Neural progenitor cell (in vitro differentiated cells): ENCODE results near the gene DLX5. TPM values are rescaled to one million over a fixed set of nuclear protein-coding genes. Genes with fewer than 3 reads are reported as not detected.

Experiments
- DNase-seq: peaks from one replicate; pipeline ENCODE4 v3.0.0-alpha.2; 2016; ENCODE audit warnings: low spot score
- H2AFZ ChIP-seq: fragments of 200-600 bp; sonication (generic); replicated peaks from 2 replicates; pipeline ENCODE4 v1.6.1; 2016; ENCODE audit warnings: antibody characterized with exemption
- H3F3A ChIP-seq: fragments of 200-600 bp; sonication (generic); 2 replicates; pipeline ENCODE4 v1.6.1; 2016; ENCODE audit warnings: antibody characterized with exemption, low read depth
- H3K27ac ChIP-seq: fragments of 200-600 bp; sonication (generic); 2 replicates; pipeline ENCODE4 v1.5.1; 2016; ENCODE audit warnings: mild to moderate bottlenecking
- H3K27me3 ChIP-seq: fragments of 200-600 bp; sonication (generic); 2 replicates; pipeline ENCODE4 v1.6.1; 2016; ENCODE audit warnings: mild to moderate bottlenecking, moderate library complexity
- H3K36me3 ChIP-seq: fragments of 200-600 bp; sonication (generic); 2 replicates; pipeline ENCODE4 v1.5.1; 2016
- H3K4me1 ChIP-seq: fragments of 200-600 bp; sonication (generic); 2 replicates; pipeline ENCODE4 v1.6.1; 2016; ENCODE audit warnings: mixed run types
- H3K4me2 ChIP-seq: fragments of 200-600 bp; sonication (generic); 2 replicates; pipeline ENCODE4 v1.6.1; 2016
- H3K4me3 ChIP-seq: fragments of 200-600 bp; sonication (generic); 2 replicates; pipeline ENCODE4 v1.5.1; 2016
- H3K79me2 ChIP-seq: fragments of 200-600 bp; sonication (generic); 2 replicates; pipeline ENCODE4 v1.6.1; 2016; ENCODE audit warnings: low read depth
- H3K9ac ChIP-seq: fragments of 200-600 bp; sonication (generic); 2 replicates; pipeline ENCODE4 v1.6.1; 2016
- H3K9me3 ChIP-seq: fragments of 200-600 bp; sonication (generic); 2 replicates; pipeline ENCODE4 v1.5.1; 2016; ENCODE audit warnings: low read depth
- H4K20me1 ChIP-seq: fragments of 200-600 bp; sonication (generic); 2 replicates; pipeline ENCODE4 v1.6.1; 2016; ENCODE audit warnings: low read depth
- H3K27ac Mint-ChIP-seq: 3 replicates; pipeline ENCODE4 v1.8.0; 2021; ENCODE audit warnings: mixed read lengths
- H3K27me3 Mint-ChIP-seq: 2 replicates; pipeline ENCODE4 v1.8.0; 2022; ENCODE audit warnings: low read depth, mild to moderate bottlenecking, inconsistent platforms, moderate library complexity, mixed read lengths; ENCODE audit not compliant: insufficient read depth
- H3K36me3 Mint-ChIP-seq: 3 replicates; pipeline ENCODE4 v1.8.0; 2021; ENCODE audit warnings: mixed read lengths
- H3K4me1 Mint-ChIP-seq: 3 replicates; pipeline ENCODE4 v1.8.0; 2021; ENCODE audit warnings: mixed read lengths
- H3K4me3 Mint-ChIP-seq: 3 replicates; pipeline ENCODE4 v1.8.0; 2021; ENCODE audit warnings: mild to moderate bottlenecking, moderate library complexity, mixed read lengths
- H3K9me3 Mint-ChIP-seq: 3 replicates; pipeline ENCODE4 v1.8.0; 2020; ENCODE audit warnings: mixed read lengths
- CTCF ChIP-seq: fragments of 200-600 bp; sonication (generic); IDR thresholded peaks from 2 replicates; pipeline ENCODE4 v1.5.1; 2017; ENCODE audit warnings: antibody characterized with exemption, mild to moderate bottlenecking
- EZH2 ChIP-seq: fragments of 200-600 bp; sonication (generic); IDR thresholded peaks from 2 replicates; pipeline ENCODE4 v1.6.1; 2017; ENCODE audit warnings: antibody characterized with exemption, mild to moderate bottlenecking, moderate library complexity
- EZH2phosphoT487 ChIP-seq: fragments of 200-600 bp; sonication (generic); IDR thresholded peaks from 2 replicates; pipeline ENCODE4 v1.6.1; 2017; ENCODE audit warnings: antibody characterized with exemption
- small RNA-seq: library from RNA; depleted of rRNA; stranded (forward); fragments of <200 nt; gene quantifications from one replicate; pipeline ENCODE3, GENCODE V24; 2015
- total RNA-seq: library from RNA; depleted of rRNA; stranded (reverse); fragments of >200 nt; gene quantifications from 2 replicates; pipeline ENCODE4 v1.2.3, GENCODE V29; 2015; ENCODE audit warnings: low replicate concordance

The DLX5 gene
- total RNA-seq, 1 donor from 2014 or later = not detected

DNA sequence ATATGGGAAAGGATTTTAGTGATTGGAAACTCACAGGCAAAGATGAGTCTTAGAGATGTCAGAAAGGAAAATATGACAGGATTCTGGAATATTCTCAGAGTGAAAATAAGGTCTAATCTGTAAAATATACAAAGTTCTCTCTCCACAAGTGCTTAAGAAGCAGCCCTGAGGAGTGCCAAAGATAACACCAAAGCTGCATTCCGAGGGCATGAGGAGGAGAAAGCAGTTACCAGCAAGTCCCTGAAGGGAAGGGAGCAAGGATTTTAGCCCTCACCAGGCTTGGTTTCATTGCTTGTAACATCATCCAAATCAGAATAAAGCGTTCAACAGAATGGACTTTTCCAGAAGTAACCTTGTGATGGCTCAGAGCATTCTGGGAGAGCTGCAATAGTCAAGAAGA, 50.6 kb downstream of the DLX5 start:
- H3K9me3 ChIP-seq = no peaks in the 10 kb centered on the region
- TF ChIP-seq EZH2phosphoT487 (no peak), EZH2 (no peak), CTCF (no peak)
- no peak overlapping the region for H3K27ac Mint-ChIP-seq
- no peaks in the 10 kb centered on the region for H3K4me1 ChIP-seq
- H3K36me3 Mint-ChIP-seq = no peaks in the 10 kb centered on the region
- no peak overlapping the region for H3K27ac ChIP-seq
- H3F3A ChIP-seq = no peaks in the 10 kb centered on the region
- H3K79me2 ChIP-seq = no peaks in the 10 kb centered on the region
- H3K4me3 ChIP-seq = no peak overlapping the region
- H3K27me3 ChIP-seq = peaks cover 81% of the 10 kb centered on the region
- H3K4me1 Mint-ChIP-seq = no peaks in the 10 kb centered on the region
- H3K4me3 Mint-ChIP-seq = no peak overlapping the region
- no peak overlapping the region for H3K4me2 ChIP-seq
- H3K9me3 Mint-ChIP-seq = no peaks in the 10 kb centered on the region
- H3K27me3 Mint-ChIP-seq = peaks cover 7% of the 10 kb centered on the region
- H3K36me3 ChIP-seq = no peaks in the 10 kb centered on the region
- H4K20me1 ChIP-seq = no peaks in the 10 kb centered on the region
- H3K9ac ChIP-seq = no peak overlapping the region
- no peak overlapping the region for H2AFZ ChIP-seq
- DNase-seq = no peak

GRCh38 chr7:96970739-96971138, 53.9 kb downstream of the DLX5 start:
- no peaks in the 10 kb centered on the region for H3K9me3 ChIP-seq
- H2AFZ ChIP-seq = no peak overlapping the region
- Mint-ChIP-seq H3K27me3 (peaks cover 7% of the 10 kb centered on the region), H3K4me3 (no peak overlapping the region), H3K4me1 (no peaks in the 10 kb centered on the region), H3K36me3 (no peaks in the 10 kb centered on the region), H3K27ac (no peak overlapping the region), H3K9me3 (no peaks in the 10 kb centered on the region)
- peaks cover 67% of the 10 kb centered on the region for H3K27me3 ChIP-seq
- no peak overlapping the region for H3K4me2 ChIP-seq
- no peak for TF ChIP-seq EZH2phosphoT487
- no peak for TF ChIP-seq EZH2
- TF ChIP-seq CTCF = no peak
- DNase-seq = no peak
- H3K4me3 ChIP-seq = no peak overlapping the region
- H3K4me1 ChIP-seq = no peaks in the 10 kb centered on the region
- H4K20me1 ChIP-seq = no peaks in the 10 kb centered on the region
- H3F3A ChIP-seq = no peaks in the 10 kb centered on the region
- no peaks in the 10 kb centered on the region for H3K79me2 ChIP-seq
- no peak overlapping the region for H3K27ac ChIP-seq
- H3K36me3 ChIP-seq = no peaks in the 10 kb centered on the region
- no peak overlapping the region for H3K9ac ChIP-seq

Small RNAs within 50 kb of the gene (small RNA-seq; reads per million reads assigned to genes)
- gene RF01778 = not detected

Other genes with a start within 250 kb of the DLX5 start
- gene DLX6, start 19.3 kb downstream of the DLX5 start, total RNA-seq = 0.19 TPM in 1 of 2 replicates, not detected in the other
- 34.9 and 59.5 TPM in 2 replicates for gene SDHAF3, start 92.9 kb upstream of the DLX5 start, total RNA-seq